Fibroblast of skin of right quadriceps (primary cell): ENCODE results near the gene COX20.

ENCODE experiments used
- DNase-seq: peaks from one replicate; pipeline ENCODE4 v3.0.0-alpha.2; 2013

The COX20 gene

DNA sequence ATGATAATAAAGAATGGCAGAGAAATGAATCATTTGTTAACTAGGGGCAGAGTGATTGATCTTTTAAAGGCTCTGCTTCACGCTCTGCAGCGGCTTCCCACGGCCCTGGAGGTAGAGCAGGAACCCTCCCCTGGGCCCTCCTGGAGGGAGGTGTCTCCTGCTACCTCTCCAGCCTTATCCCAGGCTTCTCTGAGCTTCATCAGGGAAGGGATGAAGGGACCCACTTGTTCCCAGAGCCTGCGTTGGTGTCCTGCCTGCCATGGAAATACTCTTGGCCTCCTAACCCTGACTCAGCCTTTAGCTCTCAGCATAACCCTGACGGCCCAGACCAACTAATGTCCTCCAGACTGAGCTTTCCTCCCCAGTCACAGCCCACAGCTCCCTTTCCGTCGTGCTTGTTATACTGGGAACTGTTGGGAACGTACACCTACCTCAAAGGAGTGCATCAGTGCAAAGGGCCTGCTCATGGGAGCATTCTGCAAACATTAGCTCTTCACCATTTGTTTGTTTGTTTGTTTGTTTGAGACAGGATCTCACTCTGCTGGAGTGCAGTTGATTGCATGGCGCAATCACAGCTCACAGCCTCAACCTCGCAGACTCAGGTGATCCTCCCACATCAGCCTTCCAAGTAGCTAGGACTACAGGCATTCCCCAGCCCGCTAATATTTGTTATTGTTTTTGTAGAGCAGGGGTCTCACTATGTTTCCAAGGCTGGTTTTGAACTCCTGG lies 46.3 kb downstream of the COX20 start:
- DNase-seq, result no peak

DNA sequence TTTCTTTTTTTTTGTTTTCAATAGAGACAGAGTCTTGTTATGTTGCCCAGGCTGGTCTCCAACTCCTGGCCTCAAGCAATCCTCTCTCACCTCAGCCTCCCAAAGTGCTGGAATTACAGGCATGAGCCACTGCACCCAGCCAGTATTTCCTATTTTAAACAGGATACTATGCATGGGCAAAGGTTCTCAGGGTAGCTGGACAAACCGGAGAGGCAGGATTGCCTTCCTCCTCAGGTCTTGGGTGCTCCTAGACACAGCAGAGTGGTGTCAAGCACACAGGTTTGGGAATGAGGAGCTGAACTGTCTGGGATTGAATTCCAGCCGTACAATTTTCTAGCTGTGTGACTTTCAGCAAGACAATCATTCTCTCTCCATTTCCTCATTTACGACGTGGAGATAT lies 51.8 kb downstream of the COX20 start:
- DNase-seq, result no peak

DNA sequence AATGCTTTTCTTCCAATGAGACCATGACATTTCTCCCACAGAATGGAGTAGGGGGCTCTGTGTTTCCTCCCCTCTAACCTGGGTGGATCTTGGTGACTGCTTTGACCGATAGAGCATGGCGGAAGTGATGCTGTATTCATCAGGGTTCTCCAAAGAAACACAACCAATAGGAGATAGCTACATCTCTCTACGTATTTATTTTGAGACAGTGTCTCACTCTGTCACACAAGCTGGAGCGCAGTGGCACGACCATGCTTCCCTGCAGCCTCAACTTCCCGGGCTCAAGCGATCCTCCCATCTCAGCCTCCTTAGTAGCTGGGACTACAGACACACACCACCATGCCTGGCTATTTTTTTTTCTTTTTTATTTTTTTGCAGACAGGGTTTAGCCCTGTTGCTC lies 58.4 kb downstream of the COX20 start:
- DNase-seq, result no peak
